B cell (primary cell): ENCODE results near the gene JMJD1C. TPM values are rescaled to one million over a fixed set of nuclear protein-coding genes. Genes with fewer than 3 reads are reported as not detected.
A peak's percentile ranks its signal among the peaks of the same experiment; 100 is the strongest.

Experiments used
- ATAC-seq: fragments of 200-7000 bp; cut with Tn5 transposase; one replicate; pipeline ENCODE4 v1.10.0; 2021; ENCODE audit warnings: low read depth, mild to moderate bottlenecking, moderate number of reproducible peaks, moderate library complexity
- CTCF ChIA-PET: fragments of 350-600 bp; sonication (Branson Sonifier 250); formaldehyde crosslinking; loops from one replicate; lab custom pipeline; 2021; ENCODE audit warnings: antibody characterized with exemption, inconsistent platforms; lab: Charles Lee
- POLR2A ChIA-PET: fragments of 350-600 bp; sonication (Branson Sonifier 250); formaldehyde crosslinking; loops from one replicate; lab custom pipeline; 2021; ENCODE audit warnings: antibody characterized with exemption; lab: Charles Lee
- DNase-seq: peaks from one replicate; pipeline ENCODE4 v3.0.0; 2013
- H2AFZ ChIP-seq: 2 replicates; pipeline ENCODE4 v1.6.1; 2012; ENCODE audit warnings: mild to moderate bottlenecking, low read depth, low read length; ENCODE audit not compliant: insufficient read depth, poor library complexity, severe bottlenecking
- H3K27ac ChIP-seq, 2 donors: 1 replicate in 1 of 2; 2 replicates in 1 of 2; pipeline ENCODE4 v1.5.1; 2012 to 2013; ENCODE audit warnings: low read length in 2 of 2, mild to moderate bottlenecking in 2 of 2, moderate library complexity in 1 of 2
- H3K27me3 ChIP-seq, 4 experiments: fragments of 200-600 bp in 1 of 4; sonication (generic) in 1 of 4; replicated peaks in 1 of 4; 1 replicate in 2 of 4; 2 replicates in 2 of 4; pipeline versions ENCODE4 v1.6.1 to v1.7.0; 2013 to 2016; ENCODE audit warnings: low read length in 3 of 4, mild to moderate bottlenecking in 2 of 4, mixed read lengths in 1 of 4, moderate library complexity in 1 of 4; ENCODE audit not compliant: insufficient read depth in 4 of 4, control insufficient read depth in 3 of 4; ENCODE audit errors: control extremely low read depth in 1 of 4
- H3K36me3 ChIP-seq, 2 experiments: replicated peaks in 1 of 2; 1 replicate in 1 of 2; 2 replicates in 1 of 2; pipeline versions ENCODE4 v1.6.1 to v1.7.1; 2013; ENCODE audit warnings: low read length in 1 of 2; ENCODE audit not compliant: insufficient read depth in 2 of 2, control insufficient read depth in 1 of 2; ENCODE audit errors: control extremely low read depth in 1 of 2, extremely low read depth in 1 of 2
- H3K4me1 ChIP-seq, 2 donors: fragments of 200-600 bp in 1 of 2; sonication (generic) in 1 of 2; 1 replicate in 1 of 2; 2 replicates in 1 of 2; pipeline versions ENCODE4 v1.5.1 to v1.6.1; 2013 to 2017; ENCODE audit warnings: low read length in 2 of 2; ENCODE audit not compliant: control insufficient read depth in 2 of 2, insufficient read depth in 2 of 2
- H3K4me2 ChIP-seq: replicated peaks from 2 replicates; pipeline ENCODE3; 2012; ENCODE audit warnings: mild to moderate bottlenecking, low read depth, low read length; ENCODE audit not compliant: poor library complexity, severe bottlenecking
- H3K4me3 ChIP-seq, 5 experiments: fragments of 200-600 bp in 1 of 5; sonication (generic) in 1 of 5; 1 replicate in 3 of 5; 2 replicates in 2 of 5; pipeline versions ENCODE4 v1.5.1 to v1.7.0; 2011 to 2016; ENCODE audit warnings: low read length in 4 of 5, mild to moderate bottlenecking in 4 of 5, low read depth in 2 of 5, control low read depth in 1 of 5, moderate library complexity in 1 of 5; ENCODE audit not compliant: insufficient read depth in 1 of 5; ENCODE audit errors: control extremely low read depth in 1 of 5, extremely low read depth in 1 of 5
- H3K79me2 ChIP-seq: fragments of 200-600 bp; sonication (generic); one replicate; pipeline ENCODE4 v1.6.0; 2016; ENCODE audit warnings: low read length; ENCODE audit not compliant: control insufficient read depth, insufficient read depth
- H3K9ac ChIP-seq: fragments of 200-600 bp; sonication (generic); 2 replicates; pipeline ENCODE4 v1.6.1; 2017; ENCODE audit warnings: mild to moderate bottlenecking, low read length, moderate library complexity
- H3K9me3 ChIP-seq, 3 donors: one replicate each; pipeline versions ENCODE4 v1.6.1 to v1.7.1; 2013; ENCODE audit warnings: low read length in 2 of 3; ENCODE audit not compliant: control insufficient read depth in 2 of 3, insufficient read depth in 1 of 3; ENCODE audit errors: control extremely low read depth in 1 of 3
- H4K20me1 ChIP-seq: 2 replicates; pipeline ENCODE4 v1.6.0; 2012; ENCODE audit warnings: mild to moderate bottlenecking, low read length; ENCODE audit not compliant: insufficient read depth, control insufficient read depth, poor library complexity, severe bottlenecking
- H3K27ac Mint-ChIP-seq: one replicate; pipeline ENCODE4 v1.8.0; 2021; ENCODE audit warnings: mixed read lengths
- H3K27me3 Mint-ChIP-seq: one replicate; pipeline ENCODE4 v1.8.0; 2021; ENCODE audit warnings: mixed read lengths
- H3K4me1 Mint-ChIP-seq: one replicate; pipeline ENCODE4 v1.8.0; 2021; ENCODE audit warnings: mixed read lengths
- H3K4me3 Mint-ChIP-seq: one replicate; pipeline ENCODE4 v1.8.0; 2021; ENCODE audit warnings: mixed read lengths
- H3K9me3 Mint-ChIP-seq: one replicate; pipeline ENCODE4 v1.8.0; 2022; ENCODE audit warnings: mixed read lengths; ENCODE audit not compliant: insufficient read depth
- EZH2 ChIP-seq: IDR thresholded peaks from 2 replicates; pipeline ENCODE4 v1.6.1; 2012; ENCODE audit warnings: borderline replicate concordance, low read depth, mild to moderate bottlenecking, moderate library complexity, low read length; ENCODE audit not compliant: insufficient read depth, poor library complexity, severe bottlenecking
- WGBS: methylation state at CpG from one replicate; pipeline ENCODE4 v1.1.5; 2013; ENCODE audit warnings: missing lambda C conversion rate; ENCODE audit not compliant: insufficient coverage; 5-methylcytosine and 5-hydroxymethylcytosine counted together
- intact Hi-C: fragments of 100-400 bp; cut with micrococcal nuclease; formaldehyde crosslinking; loops from one replicate; pipeline ENCODE4 v1.10.0; 2022
- polyA plus RNA-seq: library from polyadenylated mRNA; depleted of rRNA; stranded (reverse); fragments of >200 nt; gene quantifications from 2 replicates; pipeline ENCODE4 v1.2.3, GENCODE V29; 2012
- total RNA-seq, 2 donors: library from RNA; stranded (reverse); fragments of 120-200 nt in 1 of 2; gene quantifications; 1 replicate in 1 of 2; 2 replicates in 1 of 2; pipeline versions ENCODE4 v1.2.3 to v1.2.4, GENCODE V29; 2013 to 2022
- TF ChIP-seq, protein P1 (sequence below): fragments of 200-600 bp; IDR thresholded peaks from one replicate; pipeline ENCODE4 v1.8.0; 2022; ENCODE audit warnings: antibody characterized with exemption, mild to moderate bottlenecking

Gene JMJD1C
- total and polyA plus RNA-seq, 2 donors (not counting 1 experiment from before 2014, with no cell fraction given), result 81.8 to 235 TPM

DNA sequence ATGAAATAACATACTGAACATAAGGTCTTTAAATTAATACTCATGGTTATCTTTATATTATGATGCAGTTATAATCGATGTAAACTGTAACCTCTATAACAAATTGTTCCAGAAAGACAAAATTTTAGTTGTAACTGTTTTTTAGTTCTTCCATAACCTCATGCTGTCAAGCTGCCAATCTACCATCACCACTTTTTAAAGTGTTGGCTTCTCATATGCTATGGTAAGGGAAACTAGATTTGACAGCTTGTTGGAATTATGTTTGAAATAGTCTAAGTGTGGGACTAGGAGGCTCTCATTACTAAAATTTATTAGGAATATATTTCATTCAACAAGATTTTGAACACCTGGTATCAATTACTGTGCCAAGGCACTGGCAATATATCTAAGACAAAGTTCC, 227.3 kb downstream of the JMJD1C start:
- Histone ChIP-seq H3K9me3 (no peaks in the 10 kb centered on the region), H3K9ac (no peak overlapping the region), H3K27ac (peak overlapping the region in 1 of 2 donors; percentile 57), H3K27me3 (no peaks in the 10 kb centered on the region), H2AFZ (no peak overlapping the region), H3K36me3 (peaks cover 0 to 1% of the 10 kb centered on the region in 2 experiments), H3K4me2 (no peak overlapping the region), H3K4me1 (peaks cover 45 to 59% of the 10 kb centered on the region in 2 donors), H3K79me2 (peaks cover 99% of the 10 kb centered on the region), H4K20me1 (peaks cover 94% of the 10 kb centered on the region), H3K4me3 (no peak overlapping the region)
- H3K27ac Mint-ChIP-seq, result no peak overlapping the region
- TF ChIP-seq, protein P1, sequence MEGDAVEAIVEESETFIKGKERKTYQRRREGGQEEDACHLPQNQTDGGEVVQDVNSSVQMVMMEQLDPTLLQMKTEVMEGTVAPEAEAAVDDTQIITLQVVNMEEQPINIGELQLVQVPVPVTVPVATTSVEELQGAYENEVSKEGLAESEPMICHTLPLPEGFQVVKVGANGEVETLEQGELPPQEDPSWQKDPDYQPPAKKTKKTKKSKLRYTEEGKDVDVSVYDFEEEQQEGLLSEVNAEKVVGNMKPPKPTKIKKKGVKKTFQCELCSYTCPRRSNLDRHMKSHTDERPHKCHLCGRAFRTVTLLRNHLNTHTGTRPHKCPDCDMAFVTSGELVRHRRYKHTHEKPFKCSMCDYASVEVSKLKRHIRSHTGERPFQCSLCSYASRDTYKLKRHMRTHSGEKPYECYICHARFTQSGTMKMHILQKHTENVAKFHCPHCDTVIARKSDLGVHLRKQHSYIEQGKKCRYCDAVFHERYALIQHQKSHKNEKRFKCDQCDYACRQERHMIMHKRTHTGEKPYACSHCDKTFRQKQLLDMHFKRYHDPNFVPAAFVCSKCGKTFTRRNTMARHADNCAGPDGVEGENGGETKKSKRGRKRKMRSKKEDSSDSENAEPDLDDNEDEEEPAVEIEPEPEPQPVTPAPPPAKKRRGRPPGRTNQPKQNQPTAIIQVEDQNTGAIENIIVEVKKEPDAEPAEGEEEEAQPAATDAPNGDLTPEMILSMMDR, result no peak
- TF ChIP-seq EZH2, result no peak
- no peaks in the 10 kb centered on the region for H3K9me3 Mint-ChIP-seq
- WGBS, result no CpG with 5 or more reads among the region's 1 CpG
- peaks cover 64% of the 10 kb centered on the region for H3K4me1 Mint-ChIP-seq
- intact Hi-C loops, result no loop called here
- no peak overlapping the region for H3K4me3 Mint-ChIP-seq
- DNase-seq, result no peak
- ATAC-seq, result no peak
- ChIA-PET CTCF (no interaction called here), POLR2A (interaction anchor here (0.5 kb wide), 1 partner anchor 9 kb away, joined by 4 read pairs; no protein-coding TSS in a partner anchor)
- no peaks in the 10 kb centered on the region for H3K27me3 Mint-ChIP-seq

DNA sequence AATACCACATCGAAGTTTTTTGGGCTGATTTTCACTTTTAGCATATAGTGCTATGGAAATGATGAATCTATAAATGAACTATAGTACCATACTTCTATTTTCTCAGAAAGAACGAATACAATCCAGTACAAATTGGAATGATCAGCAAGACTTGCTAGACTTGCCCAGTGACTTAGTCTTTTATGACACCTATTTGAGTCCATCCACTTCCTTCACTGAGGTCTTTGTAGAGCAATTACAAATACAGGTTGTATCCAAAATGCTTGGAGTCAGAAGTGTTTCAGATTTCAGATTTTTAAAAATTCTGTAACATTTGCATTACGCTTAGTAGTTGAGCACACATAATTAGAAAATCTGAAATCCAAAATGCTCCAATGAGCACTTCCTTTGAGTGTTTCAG, 228.4 kb downstream of the JMJD1C start:
- Histone ChIP-seq H3K36me3 (peaks cover 0 to 1% of the 10 kb centered on the region in 2 experiments), H3K79me2 (peaks cover 100% of the 10 kb centered on the region), H3K9ac (no peak overlapping the region), H3K4me1 (peaks cover 34 to 54% of the 10 kb centered on the region in 2 donors), H3K27me3 (no peaks in the 10 kb centered on the region), H3K27ac (peak overlapping the region in 1 of 2 donors; percentile 45), H4K20me1 (peaks cover 94% of the 10 kb centered on the region), H3K9me3 (no peaks in the 10 kb centered on the region), H3K4me3 (no peak overlapping the region), H2AFZ (no peak overlapping the region), H3K4me2 (no peak overlapping the region)
- CTCF ChIA-PET, result interaction anchor here (1.4 kb wide), 1 partner anchor 30 kb away, joined by 3 read pairs; no protein-coding TSS in a partner anchor
- no peak for ATAC-seq
- intact Hi-C loops, result loop anchor here (2.0 kb wide), 1 partner anchor 21 kb away; no protein-coding TSS in a partner anchor
- Mint-ChIP-seq H3K4me3 (no peak overlapping the region), H3K4me1 (peaks cover 64% of the 10 kb centered on the region), H3K27me3 (no peaks in the 10 kb centered on the region), H3K27ac (peak overlapping the region; percentile 42), H3K9me3 (no peaks in the 10 kb centered on the region)
- DNase-seq, result no peak
- no CpG with 5 or more reads among the region's 3 CpGs for WGBS
- POLR2A ChIA-PET, result no interaction called here
- no peak for TF ChIP-seq EZH2
- TF ChIP-seq, protein P1, result no peak
